HFF-Myc (cell line): Measurements from ENCODE around the gene ELL2.

ENCODE experiments used
- DNase-seq: peaks from one replicate; pipeline ENCODE4 v3.0.0-alpha.2; 2011; ENCODE audit warnings: low read depth; ENCODE audit errors: extremely low read depth
- H3K4me3 ChIP-seq: replicated peaks from 2 replicates; pipeline ENCODE4 v1.5.1; 2011; ENCODE audit warnings: low read depth, mild to moderate bottlenecking, control low read depth, low read length
- TF ChIP-seq, protein P1 (sequence below): IDR thresholded peaks from 2 replicates; pipeline ENCODE4 v1.5.1; 2012; ENCODE audit warnings: mild to moderate bottlenecking, low read depth, low read length, control low read depth; ENCODE audit errors: missing control alignments

The ELL2 gene

DNA sequence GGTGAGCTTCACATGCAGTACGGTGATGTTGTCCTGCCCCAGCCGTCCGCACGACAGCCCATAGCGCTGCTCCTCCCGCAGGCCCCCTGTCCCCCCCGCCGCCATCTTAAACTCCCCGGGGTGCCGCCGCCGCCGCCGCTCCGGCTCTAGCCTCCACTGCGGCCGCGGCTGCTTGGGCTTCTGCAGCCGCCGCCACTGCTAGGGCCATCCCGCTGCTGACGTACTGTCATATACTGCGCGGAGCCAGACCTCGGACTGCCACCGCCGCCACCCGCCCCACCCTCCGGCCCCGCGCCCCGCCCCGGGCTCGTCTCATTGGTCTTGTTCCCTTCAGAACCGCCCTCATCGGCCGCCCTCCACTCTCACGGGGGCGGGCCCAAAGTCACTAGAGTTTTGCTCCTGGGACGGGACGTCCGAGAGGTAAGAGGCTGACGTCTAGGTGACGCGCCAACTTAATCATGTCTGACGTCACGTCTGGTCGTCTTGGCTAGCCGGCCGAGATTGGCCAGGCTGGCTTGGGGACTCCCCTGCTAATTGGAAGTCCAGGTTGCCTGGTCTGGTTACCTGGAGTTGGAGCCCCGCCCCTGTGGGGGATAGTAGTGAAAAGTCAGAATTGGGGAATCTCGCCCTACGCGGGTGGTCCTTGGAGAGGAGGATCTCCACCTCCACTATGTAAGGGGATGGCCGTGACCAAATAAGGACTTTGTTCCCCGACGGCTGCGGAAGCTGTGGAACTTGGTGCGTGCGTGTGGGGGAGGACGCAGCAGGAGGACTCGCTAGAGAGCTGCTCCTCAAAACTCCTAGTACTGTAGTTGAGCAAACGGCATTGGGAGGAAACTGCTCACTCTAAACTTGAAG is at the start of gene ELL2:
ELL2 (minus strand) TSS at position 235 of the 858 bp plus-strand sequence; CDS start at position 105, 130 bp downstream.
- TF ChIP-seq, protein P1, sequence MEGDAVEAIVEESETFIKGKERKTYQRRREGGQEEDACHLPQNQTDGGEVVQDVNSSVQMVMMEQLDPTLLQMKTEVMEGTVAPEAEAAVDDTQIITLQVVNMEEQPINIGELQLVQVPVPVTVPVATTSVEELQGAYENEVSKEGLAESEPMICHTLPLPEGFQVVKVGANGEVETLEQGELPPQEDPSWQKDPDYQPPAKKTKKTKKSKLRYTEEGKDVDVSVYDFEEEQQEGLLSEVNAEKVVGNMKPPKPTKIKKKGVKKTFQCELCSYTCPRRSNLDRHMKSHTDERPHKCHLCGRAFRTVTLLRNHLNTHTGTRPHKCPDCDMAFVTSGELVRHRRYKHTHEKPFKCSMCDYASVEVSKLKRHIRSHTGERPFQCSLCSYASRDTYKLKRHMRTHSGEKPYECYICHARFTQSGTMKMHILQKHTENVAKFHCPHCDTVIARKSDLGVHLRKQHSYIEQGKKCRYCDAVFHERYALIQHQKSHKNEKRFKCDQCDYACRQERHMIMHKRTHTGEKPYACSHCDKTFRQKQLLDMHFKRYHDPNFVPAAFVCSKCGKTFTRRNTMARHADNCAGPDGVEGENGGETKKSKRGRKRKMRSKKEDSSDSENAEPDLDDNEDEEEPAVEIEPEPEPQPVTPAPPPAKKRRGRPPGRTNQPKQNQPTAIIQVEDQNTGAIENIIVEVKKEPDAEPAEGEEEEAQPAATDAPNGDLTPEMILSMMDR: no peak
- peak; percentile 83 for DNase-seq
- peak within 1 kb of the TSS; percentile 68 for H3K4me3 ChIP-seq

DNA sequence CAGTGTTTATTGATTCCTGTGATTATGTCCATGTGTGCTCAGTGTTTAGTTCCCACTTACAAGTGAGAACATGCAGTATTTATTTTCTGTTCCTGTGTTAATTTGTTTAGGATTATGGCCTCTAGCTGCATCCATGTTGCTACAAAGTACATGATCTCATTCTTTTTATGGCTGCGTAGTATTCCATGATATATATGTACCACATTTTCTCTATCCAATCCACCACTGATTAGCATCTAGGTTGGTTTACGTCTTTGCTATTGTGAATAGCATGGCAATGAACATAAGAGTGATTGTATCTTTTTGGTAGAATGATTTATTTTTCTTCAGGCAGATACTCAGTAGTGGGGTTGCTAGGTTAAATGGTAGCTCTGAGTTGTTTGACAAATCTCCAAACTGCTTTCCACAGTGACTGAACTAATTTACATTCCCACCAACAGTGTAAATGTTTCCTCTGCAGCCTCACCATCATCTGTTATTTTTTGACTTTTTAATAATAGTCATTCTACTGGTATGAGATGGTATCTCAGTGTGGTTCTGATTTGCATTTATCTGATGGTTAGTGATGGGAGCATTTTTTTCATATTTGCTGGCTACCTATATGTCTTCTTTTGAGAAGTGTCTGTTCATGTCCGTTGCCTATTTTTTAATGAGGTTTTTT is 47.5 kb upstream of the ELL2 start:
- TF ChIP-seq, protein P1: no peak
- DNase-seq: no peak
- H3K4me3 ChIP-seq: no peak overlapping the region

DNA sequence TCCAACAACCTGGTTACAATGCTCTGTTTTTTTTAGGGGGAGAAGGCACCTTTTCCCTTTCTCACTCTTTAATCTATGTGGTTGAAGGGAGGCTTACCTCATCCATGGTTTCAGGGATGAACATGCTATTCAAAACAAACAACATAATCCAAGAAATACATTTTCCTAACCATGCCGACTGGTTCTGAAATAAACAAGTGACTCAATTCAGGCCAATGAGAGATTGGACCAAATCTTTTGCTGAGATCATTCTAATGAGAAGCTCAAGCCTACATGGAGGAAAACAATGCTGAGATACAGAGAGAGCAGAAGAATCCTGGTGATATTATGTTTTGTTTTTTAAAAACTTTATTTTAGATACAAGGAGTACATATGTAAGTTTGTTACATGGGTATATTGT is 46.8 kb upstream of the ELL2 start:
- DNase-seq: no peak
- TF ChIP-seq, protein P1: no peak
- no peak overlapping the region for H3K4me3 ChIP-seq

DNA sequence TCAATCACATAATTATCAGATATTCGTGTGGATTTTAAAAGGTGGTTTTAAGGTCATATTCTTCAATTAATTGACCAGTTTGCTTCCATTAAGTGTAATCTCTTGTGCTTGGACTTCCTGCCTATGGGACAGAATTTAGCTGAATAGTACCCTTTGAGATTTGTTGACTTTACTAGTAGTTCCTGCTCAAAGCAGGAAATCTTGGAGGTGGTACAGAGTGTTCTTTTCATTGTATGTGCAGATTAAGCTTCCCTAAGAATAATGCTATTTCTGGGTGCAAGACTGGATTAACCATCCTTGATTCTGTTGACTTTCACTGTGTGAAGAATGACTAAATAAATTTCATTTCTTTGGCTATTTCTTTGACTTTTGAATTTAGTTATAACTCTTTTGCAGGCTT is 45.4 kb upstream of the ELL2 start:
- no peak for DNase-seq
- H3K4me3 ChIP-seq: no peak overlapping the region
- TF ChIP-seq, protein P1: no peak

DNA sequence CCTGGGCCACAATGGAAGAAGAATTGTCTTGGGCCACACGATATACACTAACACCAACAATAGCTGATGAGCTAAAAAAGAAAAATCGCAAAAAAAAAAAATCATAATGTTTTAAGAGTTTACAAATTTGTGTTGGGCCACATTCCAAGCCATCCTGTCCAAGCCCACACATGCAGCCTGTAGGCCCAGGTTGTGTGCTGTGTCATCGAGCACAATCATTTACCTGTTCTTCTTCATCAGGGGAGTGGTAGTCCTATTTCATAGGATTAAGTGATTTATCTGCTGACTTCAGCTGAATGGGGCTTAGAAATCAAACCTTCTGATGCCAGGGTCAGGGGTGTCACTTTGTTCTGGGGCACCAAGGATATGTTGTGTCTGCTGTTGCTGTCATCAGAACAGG is 44.6 kb upstream of the ELL2 start:
- TF ChIP-seq, protein P1: no peak
- no peak overlapping the region for H3K4me3 ChIP-seq
- no peak for DNase-seq

DNA sequence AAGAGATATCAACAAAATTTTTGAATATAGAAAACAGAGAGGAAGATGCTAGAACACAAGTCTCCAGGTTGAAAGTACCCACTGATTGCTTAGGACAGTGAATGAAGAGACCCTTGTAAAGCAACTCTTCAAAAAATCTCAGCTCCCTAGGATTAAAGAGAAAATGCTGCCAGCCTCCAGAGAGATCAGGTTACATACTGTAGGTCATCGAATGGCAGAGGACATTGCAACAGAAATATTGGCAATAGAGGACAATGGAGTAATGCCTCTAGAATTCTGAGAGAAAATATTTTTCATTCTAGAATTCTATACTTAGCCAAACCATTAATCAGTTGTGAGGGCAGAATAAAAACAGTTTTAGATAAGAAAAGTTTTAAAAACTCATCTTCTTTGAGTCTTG is 43.1 kb upstream of the ELL2 start:
- DNase-seq: no peak
- TF ChIP-seq, protein P1: no peak
- H3K4me3 ChIP-seq: no peak overlapping the region
